SK-N-SH treated with all-trans-retinoic acid at 6 μM for 48 hours (cell line): Measurements from ENCODE around the gene KCNMB1.

Experiments
- ATAC-seq: fragments of 200-7000 bp; cut with Tn5 transposase; 3 replicates; pipeline ENCODE4 v1.9.1; 2020; ENCODE audit warnings: mild to moderate bottlenecking, moderate library complexity
- ARNTL ChIP-seq: fragments of 450-650 bp; formaldehyde crosslinking; IDR thresholded peaks from 2 replicates; pipeline ENCODE4 v1.5.0; 2020; ENCODE audit warnings: low read depth, mild to moderate bottlenecking, moderate library complexity, borderline replicate concordance
- BACH2 ChIP-seq: fragments of 250-450 bp; sonication (Bioruptor Pico); IDR thresholded peaks from 2 replicates; pipeline ENCODE4 v1.9.0; 2021; ENCODE audit warnings: mild to moderate bottlenecking, borderline replicate concordance
- CREB5 ChIP-seq: fragments of 250-450 bp; sonication (Bioruptor Pico); IDR thresholded peaks from 2 replicates; pipeline ENCODE4 v1.5.1; 2020; ENCODE audit warnings: low read depth, mild to moderate bottlenecking, moderate library complexity
- CSDC2 ChIP-seq: fragments of 250-450 bp; sonication (Bioruptor Pico); IDR thresholded peaks from 2 replicates; pipeline ENCODE4 v1.5.0; 2020; ENCODE audit warnings: mild to moderate bottlenecking, moderate library complexity
- CSRNP3 ChIP-seq: fragments of 250-450 bp; sonication (Bioruptor Pico); IDR thresholded peaks from 2 replicates; pipeline ENCODE4 v1.5.1; 2021; ENCODE audit warnings: mild to moderate bottlenecking, moderate library complexity
- ESRRG ChIP-seq: fragments of 250-450 bp; sonication (Bioruptor Pico); IDR thresholded peaks from 2 replicates; pipeline ENCODE4 v1.6.1; 2021; ENCODE audit warnings: mild to moderate bottlenecking
- GLIS3 ChIP-seq: fragments of 250-450 bp; sonication (Bioruptor Pico); IDR thresholded peaks from 2 replicates; pipeline ENCODE4 v1.5.0; 2020; ENCODE audit warnings: mild to moderate bottlenecking, moderate library complexity
- ISL1 ChIP-seq: fragments of 250-450 bp; sonication (Bioruptor Pico); IDR thresholded peaks from 2 replicates; pipeline ENCODE4 v2.1.2; 2022; ENCODE audit warnings: mild to moderate bottlenecking, moderate library complexity
- OSR1 ChIP-seq: fragments of 250-450 bp; sonication (Bioruptor Pico); IDR thresholded peaks from 2 replicates; pipeline ENCODE4 v1.8.0; 2022; ENCODE audit warnings: moderate library complexity, mild to moderate bottlenecking, inconsistent platforms
- PATZ1 ChIP-seq: fragments of 250-450 bp; sonication (Bioruptor Pico); IDR thresholded peaks from 2 replicates; pipeline ENCODE4 v1.8.0; 2020; ENCODE audit warnings: mild to moderate bottlenecking, moderate library complexity, borderline replicate concordance
- RARB ChIP-seq: fragments of 250-450 bp; sonication (Bioruptor Pico); IDR thresholded peaks from 2 replicates; pipeline ENCODE4 v1.8.0; 2021; ENCODE audit warnings: mild to moderate bottlenecking, moderate library complexity
- SNAI2 ChIP-seq: fragments of 250-450 bp; sonication (Bioruptor Pico); IDR thresholded peaks from 2 replicates; pipeline ENCODE4 v1.5.0; 2020; ENCODE audit warnings: mild to moderate bottlenecking, moderate library complexity
- TCF4 ChIP-seq: fragments of 250-450 bp; sonication (Bioruptor Pico); IDR thresholded peaks from 2 replicates; pipeline ENCODE4 v1.8.0; 2021; ENCODE audit warnings: mild to moderate bottlenecking, moderate library complexity, borderline replicate concordance
- ZC3H10 ChIP-seq: fragments of 250-450 bp; sonication (Bioruptor Pico); IDR thresholded peaks from 2 replicates; pipeline ENCODE4 v1.5.1; 2021; ENCODE audit warnings: mild to moderate bottlenecking, moderate library complexity
- ZFP3 ChIP-seq: fragments of 250-450 bp; sonication (Bioruptor Pico); IDR thresholded peaks from 2 replicates; pipeline ENCODE4 v1.5.0; 2020; ENCODE audit warnings: mild to moderate bottlenecking, moderate library complexity
- ZFP30 ChIP-seq: fragments of 450-650 bp; formaldehyde crosslinking; IDR thresholded peaks from 2 replicates; pipeline ENCODE4 v1.5.0; 2022; ENCODE audit warnings: mild to moderate bottlenecking, moderate library complexity
- ZNF565 ChIP-seq: fragments of 450-650 bp; formaldehyde crosslinking; conservative IDR thresholded peaks from 2 replicates; pipeline ENCODE4 v1.5.0; 2020; ENCODE audit warnings: low read depth, mild to moderate bottlenecking, moderate library complexity
- ZNF70 ChIP-seq: fragments of 450-650 bp; formaldehyde crosslinking; IDR thresholded peaks from 2 replicates; pipeline ENCODE4 v1.5.0; 2020; ENCODE audit warnings: mild to moderate bottlenecking, moderate library complexity
- ZNF8 ChIP-seq: fragments of 450-650 bp; formaldehyde crosslinking; IDR thresholded peaks from 2 replicates; pipeline ENCODE4 v1.5.0; 2020; ENCODE audit warnings: mild to moderate bottlenecking, moderate library complexity
- TF ChIP-seq, protein P1 (sequence below): fragments of 250-450 bp; sonication (Bioruptor Pico); IDR thresholded peaks from 2 replicates; pipeline ENCODE4 v1.5.0; 2020; ENCODE audit warnings: mild to moderate bottlenecking, moderate library complexity

Gene KCNMB1

GRCh38 chr5:170421826-170422225, 32.7 kb upstream of the KCNMB1 start:
- no peak for ATAC-seq
- TF ChIP-seq CSDC2 (CRISPR knock-in tag) (no peak), ARNTL (CRISPR knock-in tag) (no peak), ZNF565 (no peak), TCF4 (CRISPR knock-in tag) (no peak), ZNF8 (CRISPR knock-in tag) (no peak), ZFP30 (CRISPR knock-in tag) (no peak), SNAI2 (CRISPR knock-in tag) (no peak), ZFP3 (CRISPR knock-in tag) (no peak), CREB5 (CRISPR knock-in tag) (no peak), RARB (CRISPR knock-in tag) (no peak), ISL1 (CRISPR knock-in tag) (no peak), BACH2 (CRISPR knock-in tag) (no peak), CSRNP3 (CRISPR knock-in tag) (no peak), GLIS3 (CRISPR knock-in tag) (no peak), ZC3H10 (CRISPR knock-in tag) (no peak), PATZ1 (no peak)

DNA sequence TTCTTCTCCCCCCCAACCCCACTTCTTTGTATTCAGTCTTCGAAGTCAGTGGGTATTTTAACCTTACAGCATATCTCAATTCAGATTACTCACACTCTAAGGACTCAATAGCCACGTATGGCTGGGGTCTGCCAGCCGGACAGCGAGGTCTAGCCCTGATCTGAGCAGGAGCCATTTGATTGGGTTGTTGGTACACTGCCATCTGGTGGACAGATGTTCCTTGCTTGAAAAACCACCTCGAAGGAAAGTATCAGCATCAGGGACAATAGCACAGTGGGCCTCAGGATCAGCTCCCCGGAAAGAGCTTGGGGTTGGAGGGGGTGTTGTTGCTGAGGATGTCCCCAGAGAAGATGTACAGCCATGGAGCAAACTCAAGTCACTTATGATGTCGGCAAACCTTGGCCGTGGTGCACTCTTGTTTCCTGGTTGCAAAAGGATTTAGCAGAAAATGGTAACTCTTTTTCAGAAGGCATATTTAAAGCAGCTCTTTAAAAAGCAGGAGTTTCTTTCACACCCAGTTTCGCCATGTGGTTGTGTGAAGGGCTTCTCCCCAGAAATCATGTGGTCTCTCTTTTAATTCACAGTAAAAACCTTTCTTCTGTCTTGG, 31.7 kb upstream of the KCNMB1 start:
- no peak for TF ChIP-seq CSDC2 (CRISPR knock-in tag)
- TF ChIP-seq, protein P1, sequence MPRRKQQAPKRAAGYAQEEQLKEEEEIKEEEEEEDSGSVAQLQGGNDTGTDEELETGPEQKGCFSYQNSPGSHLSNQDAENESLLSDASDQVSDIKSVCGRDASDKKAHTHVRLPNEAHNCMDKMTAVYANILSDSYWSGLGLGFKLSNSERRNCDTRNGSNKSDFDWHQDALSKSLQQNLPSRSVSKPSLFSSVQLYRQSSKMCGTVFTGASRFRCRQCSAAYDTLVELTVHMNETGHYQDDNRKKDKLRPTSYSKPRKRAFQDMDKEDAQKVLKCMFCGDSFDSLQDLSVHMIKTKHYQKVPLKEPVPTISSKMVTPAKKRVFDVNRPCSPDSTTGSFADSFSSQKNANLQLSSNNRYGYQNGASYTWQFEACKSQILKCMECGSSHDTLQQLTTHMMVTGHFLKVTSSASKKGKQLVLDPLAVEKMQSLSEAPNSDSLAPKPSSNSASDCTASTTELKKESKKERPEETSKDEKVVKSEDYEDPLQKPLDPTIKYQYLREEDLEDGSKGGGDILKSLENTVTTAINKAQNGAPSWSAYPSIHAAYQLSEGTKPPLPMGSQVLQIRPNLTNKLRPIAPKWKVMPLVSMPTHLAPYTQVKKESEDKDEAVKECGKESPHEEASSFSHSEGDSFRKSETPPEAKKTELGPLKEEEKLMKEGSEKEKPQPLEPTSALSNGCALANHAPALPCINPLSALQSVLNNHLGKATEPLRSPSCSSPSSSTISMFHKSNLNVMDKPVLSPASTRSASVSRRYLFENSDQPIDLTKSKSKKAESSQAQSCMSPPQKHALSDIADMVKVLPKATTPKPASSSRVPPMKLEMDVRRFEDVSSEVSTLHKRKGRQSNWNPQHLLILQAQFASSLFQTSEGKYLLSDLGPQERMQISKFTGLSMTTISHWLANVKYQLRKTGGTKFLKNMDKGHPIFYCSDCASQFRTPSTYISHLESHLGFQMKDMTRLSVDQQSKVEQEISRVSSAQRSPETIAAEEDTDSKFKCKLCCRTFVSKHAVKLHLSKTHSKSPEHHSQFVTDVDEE (CRISPR knock-in tag), result no peak
- TF ChIP-seq ARNTL (CRISPR knock-in tag), result no peak
- no peak for TF ChIP-seq CREB5 (CRISPR knock-in tag)
- no peak for TF ChIP-seq CSRNP3 (CRISPR knock-in tag)
- no peak for TF ChIP-seq ISL1 (CRISPR knock-in tag)
- no peak for TF ChIP-seq SNAI2 (CRISPR knock-in tag)
- ATAC-seq, result peak; percentile 90

DNA sequence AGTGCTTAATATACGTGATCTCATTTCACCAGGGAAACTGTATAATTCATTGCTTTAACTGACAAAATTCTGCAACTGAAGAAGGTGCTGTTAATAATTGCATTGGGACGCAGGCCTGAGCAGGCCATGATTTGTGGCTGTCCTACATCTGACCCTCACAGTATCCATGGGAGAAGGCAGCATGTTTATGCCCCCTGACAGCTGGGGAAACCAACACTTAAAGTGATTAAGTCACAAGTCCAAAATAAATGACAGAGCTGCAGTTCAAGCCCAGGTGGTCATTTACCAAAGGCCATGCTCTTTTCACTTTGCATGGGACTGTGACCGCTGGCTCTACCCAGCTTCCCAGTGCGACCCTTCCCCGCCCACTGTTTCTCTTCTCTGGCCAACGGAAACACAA, 30.5 kb upstream of the KCNMB1 start:
- ATAC-seq, result no peak
- TF ChIP-seq CREB5 (CRISPR knock-in tag) (no peak), ESRRG (CRISPR knock-in tag) (no peak), BACH2 (CRISPR knock-in tag) (no peak), ZNF70 (CRISPR knock-in tag) (no peak), GLIS3 (CRISPR knock-in tag) (no peak), ZC3H10 (CRISPR knock-in tag) (no peak), PATZ1 (no peak), ZFP30 (CRISPR knock-in tag) (no peak), ARNTL (CRISPR knock-in tag) (no peak), OSR1 (CRISPR knock-in tag) (no peak), TCF4 (CRISPR knock-in tag) (no peak), ZNF8 (CRISPR knock-in tag) (no peak)
